ENCODE measurements around the gene ZNF280A. TPM values are rescaled to one million over a fixed set of nuclear protein-coding genes. Genes with fewer than 3 reads are reported as not detected.

The ZNF280A gene
- total RNA-seq, 1 donor from 2014 or later = not detected

DNA sequence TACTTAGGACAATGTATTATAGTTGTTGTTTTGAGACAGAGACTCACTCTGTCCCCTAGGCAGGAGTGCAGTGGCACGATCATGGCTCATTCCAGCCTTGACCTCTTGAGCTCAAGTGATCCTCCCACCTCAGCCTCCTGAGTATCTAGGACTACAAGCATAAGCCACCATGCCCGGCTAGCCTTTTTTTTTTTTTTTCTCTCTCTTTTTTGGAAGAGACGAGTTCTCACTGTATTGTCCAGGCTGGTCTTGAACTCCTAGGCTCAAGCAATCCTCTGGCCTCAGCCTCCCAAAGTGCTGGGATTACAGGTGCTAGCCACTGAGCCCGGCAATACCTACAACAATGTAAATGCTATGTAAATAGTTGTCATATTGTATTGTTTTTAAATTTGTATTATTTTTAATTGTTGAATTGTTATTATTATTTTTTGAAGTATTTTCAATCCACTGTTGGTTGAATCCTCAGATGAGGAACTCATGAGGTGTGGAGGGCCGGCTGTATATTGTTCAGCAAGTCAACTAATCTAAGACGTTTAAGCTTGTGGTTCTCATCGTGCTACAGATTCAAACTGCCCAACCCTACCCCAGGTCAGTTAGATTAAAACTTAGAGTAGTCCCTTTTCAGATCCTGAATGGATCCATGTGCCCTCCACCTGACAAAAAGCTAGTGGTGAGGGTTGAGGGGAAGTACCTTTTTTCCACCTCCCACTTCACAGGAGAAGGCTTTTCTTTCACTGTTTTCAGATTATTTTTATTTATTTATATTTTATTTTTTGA, 11.9 kb upstream of the ZNF280A start:
- H3K4me3 Mint-ChIP-seq = no peak overlapping the region
- ATAC-seq (ENCODE audit: low read depth) (no peak), DNase-seq (no peak)
- no peaks in the 10 kb centered on the region for H3K36me3 Mint-ChIP-seq (ENCODE audit: low read depth)
- intact Hi-C loops (cut with micrococcal nuclease) = no loop called here
- peaks cover 1% of the 10 kb centered on the region for H3K4me1 Mint-ChIP-seq
- no peak overlapping the region for H3K27ac Mint-ChIP-seq
- H3K9me3 Mint-ChIP-seq = peaks cover 2% of the 10 kb centered on the region
- POLR2A ChIA-PET = no interaction called here
- TF ChIP-seq CTCF (IDR thresholded peaks at IDR 0.05) = no peak
- peaks cover 2% of the 10 kb centered on the region for H3K27me3 Mint-ChIP-seq
- CTCF ChIA-PET = no interaction called here

GRCh38 chr22:22528780-22529179, 8.7 kb upstream of the ZNF280A start:
- DNase-seq (no peak), ATAC-seq (ENCODE audit: low read depth) (no peak)
- peaks cover 10% of the 10 kb centered on the region for H3K4me1 Mint-ChIP-seq
- H3K27ac Mint-ChIP-seq = no peak overlapping the region
- intact Hi-C loops (cut with micrococcal nuclease) = no loop called here
- H3K4me3 Mint-ChIP-seq = no peak overlapping the region
- H3K36me3 Mint-ChIP-seq (ENCODE audit: low read depth) = no peaks in the 10 kb centered on the region
- ChIA-PET CTCF (no interaction called here), POLR2A (no interaction called here)
- peaks cover 6% of the 10 kb centered on the region for H3K27me3 Mint-ChIP-seq
- no peak for TF ChIP-seq CTCF (IDR thresholded peaks at IDR 0.05)
- peaks cover 2% of the 10 kb centered on the region for H3K9me3 Mint-ChIP-seq

DNA sequence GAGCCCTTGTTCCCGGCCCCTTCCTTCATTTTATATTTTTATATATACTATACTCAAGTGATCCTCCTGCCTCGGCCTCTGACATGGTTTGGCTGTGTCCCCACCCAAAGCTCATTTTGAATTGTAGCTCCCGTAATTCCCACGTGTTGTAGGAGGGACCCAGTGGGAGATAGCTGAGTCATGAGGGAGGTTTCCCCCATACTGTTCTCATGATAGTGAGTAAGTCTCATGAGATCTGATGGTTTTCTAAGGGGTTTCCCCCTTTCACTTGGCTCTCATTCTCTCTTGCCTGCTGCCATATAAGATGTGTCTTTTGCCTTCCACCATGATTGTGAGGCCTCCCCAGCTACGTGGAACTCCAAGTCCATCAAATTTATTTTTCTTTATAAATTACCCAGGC, 7.2 kb upstream of the ZNF280A start:
- Mint-ChIP-seq H3K36me3 (ENCODE audit: low read depth) (no peaks in the 10 kb centered on the region), H3K27ac (no peak overlapping the region), H3K4me3 (no peak overlapping the region), H3K4me1 (peaks cover 10% of the 10 kb centered on the region), H3K9me3 (peaks cover 2% of the 10 kb centered on the region), H3K27me3 (peaks cover 5% of the 10 kb centered on the region)
- no peak for ATAC-seq (ENCODE audit: low read depth)
- intact Hi-C loops (cut with micrococcal nuclease) = no loop called here
- TF ChIP-seq CTCF (IDR thresholded peaks at IDR 0.05) = no peak
- DNase-seq = no peak
- ChIA-PET CTCF (no interaction called here), POLR2A (no interaction called here)

GRCh38 chr22:22526125-22526912, 6.2 kb upstream of the ZNF280A start:
- Mint-ChIP-seq H3K27ac (no peak overlapping the region), H3K4me1 (peaks cover 10% of the 10 kb centered on the region), H3K36me3 (ENCODE audit: low read depth) (no peaks in the 10 kb centered on the region), H3K4me3 (no peak overlapping the region), H3K9me3 (peaks cover 2% of the 10 kb centered on the region), H3K27me3 (peaks cover 5% of the 10 kb centered on the region)
- no peak for ATAC-seq (ENCODE audit: low read depth)
- TF ChIP-seq CTCF (IDR thresholded peaks at IDR 0.05) = no peak
- intact Hi-C loops (cut with micrococcal nuclease) = no loop called here
- ChIA-PET CTCF (no interaction called here), POLR2A (no interaction called here)
- DNase-seq = no peak

- POLR2A ChIA-PET = no interaction called here
- peaks cover 2% of the 10 kb centered on the region for H3K9me3 Mint-ChIP-seq
- CTCF ChIA-PET = no interaction called here
- no peak for TF ChIP-seq CTCF (IDR thresholded peaks at IDR 0.05)
- H3K4me3 Mint-ChIP-seq = no peak overlapping the region
- no peak overlapping the region for H3K27ac Mint-ChIP-seq
- ATAC-seq (ENCODE audit: low read depth) (no peak), DNase-seq (no peak)
- peaks cover 5% of the 10 kb centered on the region for H3K27me3 Mint-ChIP-seq
- intact Hi-C loops (cut with micrococcal nuclease) = no loop called here
- no peaks in the 10 kb centered on the region for H3K36me3 Mint-ChIP-seq (ENCODE audit: low read depth)
- H3K4me1 Mint-ChIP-seq = peaks cover 14% of the 10 kb centered on the region
Measured at GRCh38 chr22:22523494-22523893, 3.4 kb upstream of the ZNF280A start.

Measured in activated B cell treated with CpG ODN at 0.5 μM for 24 hours (primary cell).